Suprapubic skin (tissue), 4 donors: ENCODE data around the gene HSPB8. TPM values are rescaled to one million over a fixed set of nuclear protein-coding genes. Genes with fewer than 3 reads are reported as not detected.

Source experiments
- DNase-seq, 2 donors: peaks; one replicate each; pipeline ENCODE4 v3.0.0-alpha.2; 2019; ENCODE audit warnings: low spot score in 2 of 2
- H3K27ac ChIP-seq: fragments of 200-600 bp; sonication (generic); one replicate; pipeline ENCODE4 v1.5.1; 2019
- H3K27me3 ChIP-seq: fragments of 200-600 bp; sonication (generic); one replicate; pipeline ENCODE4 v1.5.1; 2019
- H3K36me3 ChIP-seq: fragments of 200-600 bp; sonication (generic); one replicate; pipeline ENCODE4 v1.5.1; 2019
- H3K4me1 ChIP-seq: fragments of 200-600 bp; sonication (generic); one replicate; pipeline ENCODE4 v1.5.1; 2019
- H3K4me3 ChIP-seq: fragments of 200-600 bp; sonication (generic); one replicate; pipeline ENCODE4 v1.5.1; 2019; ENCODE audit warnings: mild to moderate bottlenecking
- H3K9me3 ChIP-seq: fragments of 200-600 bp; sonication (generic); one replicate; pipeline ENCODE4 v1.5.1; 2019
- EP300 ChIP-seq: sonication (generic); formaldehyde crosslinking; IDR thresholded peaks from one replicate; pipeline ENCODE4 v1.6.1; 2017; ENCODE audit warnings: antibody characterized with exemption
- POLR2A ChIP-seq, 2 donors: fragments of 450-650 bp; IDR thresholded peaks; one replicate each; pipeline ENCODE4 v1.6.1; 2017; ENCODE audit warnings: antibody characterized with exemption in 2 of 2, mild to moderate bottlenecking in 2 of 2, moderate library complexity in 2 of 2
- POLR2AphosphoS5 ChIP-seq, 3 donors: sonication (generic); formaldehyde crosslinking; IDR thresholded peaks; one replicate each; pipeline ENCODE4 v1.6.1; 2017; ENCODE audit warnings: antibody characterized with exemption in 3 of 3
- WGBS: methylation state at CpG from one replicate; pipeline ENCODE4 v1.1.5; 2018; 5-methylcytosine and 5-hydroxymethylcytosine counted together
- total RNA-seq, 4 donors: library from RNA; depleted of rRNA; stranded (reverse); fragments of >200 nt; gene quantifications; one replicate each; pipeline ENCODE4 v1.1.0, GENCODE V29; 2016
- TF ChIP-seq, protein P1 (sequence below), 2 donors: fragments of 200-600 bp in 1 of 2; fragments of 450-650 bp in 1 of 2; sonication (generic) in 1 of 2; IDR thresholded peaks; one replicate each; pipeline ENCODE4 v1.5.1; 2016 to 2019; ENCODE audit warnings: antibody characterized with exemption in 2 of 2, mild to moderate bottlenecking in 1 of 2, moderate library complexity in 1 of 2

HSPB8 gene
- total RNA-seq, 4 donors from 2014 or later = 28.1 to 126 (median 73.1) TPM

DNA sequence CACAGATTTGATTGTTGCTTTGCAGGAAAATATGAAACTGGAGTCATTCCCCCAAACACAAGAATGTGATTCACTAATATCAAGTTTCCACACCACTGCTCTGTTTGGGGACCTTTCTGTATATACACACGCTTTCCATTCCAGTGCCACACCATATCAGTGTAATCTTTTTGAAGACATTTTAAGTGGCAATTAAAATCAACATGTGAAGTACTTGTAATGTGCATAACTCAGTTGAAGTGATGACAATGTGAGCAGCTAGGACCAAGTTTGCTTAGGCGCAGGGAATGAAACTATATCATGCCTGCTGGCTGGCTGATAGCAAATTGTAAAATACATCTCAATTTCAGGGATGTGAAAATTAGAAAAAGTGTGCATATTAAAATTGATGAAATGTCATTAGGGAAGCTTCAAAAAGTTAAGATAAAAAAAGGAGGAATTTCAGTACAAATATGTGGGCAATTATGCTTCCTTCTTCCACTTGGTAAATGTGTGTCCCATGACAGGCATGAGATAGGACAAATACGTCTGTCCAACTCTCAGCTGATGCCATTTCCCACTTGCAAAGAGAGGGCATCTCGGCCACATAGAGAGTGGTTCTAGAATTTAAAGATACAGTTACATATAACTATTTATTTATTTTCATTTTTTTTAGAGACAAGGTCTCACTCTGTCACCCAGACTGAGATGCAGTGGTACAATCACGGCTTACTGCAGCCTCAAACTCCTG, 43.7 kb downstream of the HSPB8 start:
- Histone ChIP-seq H3K4me3 (no peak overlapping the region), H3K4me1 (no peaks in the 10 kb centered on the region), H3K36me3 (no peaks in the 10 kb centered on the region), H3K9me3 (no peaks in the 10 kb centered on the region), H3K27ac (no peak overlapping the region), H3K27me3 (peaks cover 5% of the 10 kb centered on the region)
- no peak for DNase-seq
- no peak for TF ChIP-seq POLR2A (IDR thresholded peaks at IDR 0.05)
- TF ChIP-seq POLR2AphosphoS5 (IDR thresholded peaks at IDR 0.05) = no peak
- TF ChIP-seq, protein P1, sequence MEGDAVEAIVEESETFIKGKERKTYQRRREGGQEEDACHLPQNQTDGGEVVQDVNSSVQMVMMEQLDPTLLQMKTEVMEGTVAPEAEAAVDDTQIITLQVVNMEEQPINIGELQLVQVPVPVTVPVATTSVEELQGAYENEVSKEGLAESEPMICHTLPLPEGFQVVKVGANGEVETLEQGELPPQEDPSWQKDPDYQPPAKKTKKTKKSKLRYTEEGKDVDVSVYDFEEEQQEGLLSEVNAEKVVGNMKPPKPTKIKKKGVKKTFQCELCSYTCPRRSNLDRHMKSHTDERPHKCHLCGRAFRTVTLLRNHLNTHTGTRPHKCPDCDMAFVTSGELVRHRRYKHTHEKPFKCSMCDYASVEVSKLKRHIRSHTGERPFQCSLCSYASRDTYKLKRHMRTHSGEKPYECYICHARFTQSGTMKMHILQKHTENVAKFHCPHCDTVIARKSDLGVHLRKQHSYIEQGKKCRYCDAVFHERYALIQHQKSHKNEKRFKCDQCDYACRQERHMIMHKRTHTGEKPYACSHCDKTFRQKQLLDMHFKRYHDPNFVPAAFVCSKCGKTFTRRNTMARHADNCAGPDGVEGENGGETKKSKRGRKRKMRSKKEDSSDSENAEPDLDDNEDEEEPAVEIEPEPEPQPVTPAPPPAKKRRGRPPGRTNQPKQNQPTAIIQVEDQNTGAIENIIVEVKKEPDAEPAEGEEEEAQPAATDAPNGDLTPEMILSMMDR (IDR thresholded peaks at IDR 0.05) = no peak
- TF ChIP-seq EP300 = no peak
- WGBS = 75% methylated on average over 5 of the region's 5 CpGs

DNA sequence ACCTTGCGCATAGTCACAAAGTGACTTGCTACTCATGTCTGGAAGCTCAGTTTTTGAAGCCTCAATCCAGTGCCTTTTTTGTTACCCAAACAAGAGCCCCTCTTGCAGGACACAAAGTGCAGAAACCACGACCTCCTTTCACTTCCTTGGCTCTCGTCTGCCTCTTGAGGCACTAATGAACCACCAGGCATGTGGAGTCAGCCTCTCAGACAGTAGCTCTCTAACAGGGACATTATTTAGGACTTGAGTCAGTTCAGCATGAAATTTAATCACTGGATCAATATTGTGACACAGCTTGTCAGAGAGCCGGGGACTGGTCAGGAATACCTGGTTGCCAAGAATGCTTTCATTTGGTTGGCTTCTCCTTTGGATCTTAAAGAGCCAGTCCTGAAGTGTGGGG, 46.7 kb downstream of the HSPB8 start:
- TF ChIP-seq EP300 = no peak
- TF ChIP-seq POLR2A (IDR thresholded peaks at IDR 0.05) = no peak
- no peak for TF ChIP-seq POLR2AphosphoS5 (IDR thresholded peaks at IDR 0.05)
- TF ChIP-seq, protein P1 (IDR thresholded peaks at IDR 0.05) = no peak
- no peak overlapping the region for H3K4me3 ChIP-seq
- WGBS = 49% methylated on average over 4 of the region's 4 CpGs
- H3K9me3 ChIP-seq = no peaks in the 10 kb centered on the region
- no peaks in the 10 kb centered on the region for H3K36me3 ChIP-seq
- DNase-seq = no peak
- H3K4me1 ChIP-seq = no peaks in the 10 kb centered on the region
- no peaks in the 10 kb centered on the region for H3K27me3 ChIP-seq
- H3K27ac ChIP-seq = no peak overlapping the region

DNA sequence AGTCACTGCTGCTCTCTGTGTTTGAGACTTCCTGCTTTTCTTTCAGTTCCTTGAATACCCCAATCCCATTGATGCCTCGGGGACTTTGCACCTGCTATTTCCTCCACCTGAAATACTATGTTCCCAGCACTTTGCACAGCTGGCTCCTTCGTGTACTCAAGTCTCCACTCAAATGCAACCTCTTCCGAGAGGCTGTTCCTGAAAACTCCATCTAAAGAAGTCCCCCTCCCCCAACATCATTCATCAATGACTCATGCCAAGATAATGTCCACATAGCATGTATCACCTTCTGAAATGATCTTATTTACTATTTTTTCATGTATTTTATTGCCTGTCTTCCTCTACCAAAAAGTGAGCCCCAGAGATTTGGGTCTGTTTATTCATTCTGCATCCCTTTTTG, 48.6 kb downstream of the HSPB8 start:
- peaks cover 3% of the 10 kb centered on the region for H3K27me3 ChIP-seq
- TF ChIP-seq POLR2AphosphoS5 (IDR thresholded peaks at IDR 0.05) (no peak), EP300 (no peak), POLR2A (IDR thresholded peaks at IDR 0.05) (no peak)
- TF ChIP-seq, protein P1 (IDR thresholded peaks at IDR 0.05) = no peak
- no peak for DNase-seq
- WGBS = 70% methylated on average over 3 of the region's 3 CpGs
- no peak overlapping the region for H3K4me3 ChIP-seq
- no peak overlapping the region for H3K27ac ChIP-seq
- H3K36me3 ChIP-seq = no peaks in the 10 kb centered on the region
- no peaks in the 10 kb centered on the region for H3K4me1 ChIP-seq
- no peaks in the 10 kb centered on the region for H3K9me3 ChIP-seq

DNA sequence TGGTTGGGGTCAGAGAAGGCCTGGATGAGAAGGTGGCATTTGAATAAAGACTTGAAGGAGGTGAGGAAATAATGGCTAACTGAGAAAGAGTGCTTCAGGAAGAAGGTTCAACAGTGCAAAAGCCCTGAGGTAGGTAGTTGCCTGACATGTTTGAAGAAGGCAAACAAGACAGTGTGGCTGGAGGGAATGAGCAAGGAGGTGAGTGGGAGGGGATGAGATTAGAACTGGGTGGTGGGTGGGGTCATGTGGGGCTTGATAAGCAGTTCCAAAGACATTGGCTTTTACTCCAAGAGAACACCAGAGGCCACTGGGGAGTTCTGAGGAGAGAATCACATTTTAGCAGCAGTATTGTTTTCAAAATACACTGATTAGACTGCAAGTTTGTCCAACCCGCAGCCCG, 50.5 kb downstream of the HSPB8 start:
- H3K27me3 ChIP-seq = peaks cover 3% of the 10 kb centered on the region
- no peaks in the 10 kb centered on the region for H3K4me1 ChIP-seq
- no peak overlapping the region for H3K27ac ChIP-seq
- WGBS = 94% methylated on average over 2 of the region's 2 CpGs
- H3K9me3 ChIP-seq = no peaks in the 10 kb centered on the region
- H3K36me3 ChIP-seq = no peaks in the 10 kb centered on the region
- no peak for DNase-seq
- TF ChIP-seq, protein P1 (IDR thresholded peaks at IDR 0.05) = no peak
- TF ChIP-seq EP300 (no peak), POLR2A (IDR thresholded peaks at IDR 0.05) (no peak), POLR2AphosphoS5 (IDR thresholded peaks at IDR 0.05) (no peak)
- H3K4me3 ChIP-seq = no peak overlapping the region

DNA sequence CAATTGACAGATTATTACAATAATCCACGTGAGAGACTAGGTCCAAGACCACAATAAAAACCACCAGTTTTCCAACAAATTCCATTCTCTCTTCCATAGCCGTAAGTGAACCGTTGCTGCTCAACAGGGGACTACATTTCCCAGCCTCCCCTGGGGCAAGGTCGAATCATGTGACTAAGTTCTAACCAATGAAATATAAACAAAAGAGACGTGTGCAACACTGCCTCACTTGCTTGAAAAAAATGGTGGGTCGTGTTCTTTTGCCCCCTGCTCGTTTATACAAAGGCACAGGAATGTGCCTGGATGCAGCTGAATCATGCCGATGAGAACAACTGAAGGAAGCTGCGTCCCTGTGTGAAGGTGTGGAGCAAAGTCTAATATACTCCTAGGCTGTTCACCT, 51.1 kb downstream of the HSPB8 start:
- TF ChIP-seq POLR2A (IDR thresholded peaks at IDR 0.05) = no peak
- H3K4me3 ChIP-seq = no peak overlapping the region
- DNase-seq = no peak
- no peak overlapping the region for H3K27ac ChIP-seq
- H3K4me1 ChIP-seq = no peaks in the 10 kb centered on the region
- no peaks in the 10 kb centered on the region for H3K36me3 ChIP-seq
- 40% methylated on average over 9 of the region's 9 CpGs for WGBS
- peaks cover 3% of the 10 kb centered on the region for H3K27me3 ChIP-seq
- no peaks in the 10 kb centered on the region for H3K9me3 ChIP-seq

DNA sequence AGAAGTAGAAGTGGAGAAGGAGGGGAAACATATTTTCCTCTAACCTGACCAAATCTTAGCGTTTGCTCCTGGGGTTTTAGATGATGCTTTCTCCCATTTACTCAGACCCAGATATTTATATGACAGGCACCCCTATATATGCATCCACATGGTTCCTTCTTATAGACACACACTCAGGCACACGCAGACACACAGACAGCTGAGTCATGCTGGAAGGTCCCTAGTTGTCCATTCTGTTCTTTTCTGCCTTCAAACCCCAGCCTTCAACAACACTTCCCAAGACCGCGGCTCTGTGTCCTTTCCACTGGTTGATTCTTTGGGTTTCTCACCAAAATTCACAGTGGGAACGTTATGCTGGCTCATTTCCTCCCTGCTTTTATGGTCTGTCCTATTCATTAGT, 52.1 kb downstream of the HSPB8 start:
- no peak for DNase-seq

More for the DNA sequence above, 52.1 kb downstream of the HSPB8 start:
- no peaks in the 10 kb centered on the region for H3K4me1 ChIP-seq
- H3K4me3 ChIP-seq = no peak overlapping the region
- no peaks in the 10 kb centered on the region for H3K36me3 ChIP-seq
- H3K27ac ChIP-seq = no peak overlapping the region
- no peaks in the 10 kb centered on the region for H3K9me3 ChIP-seq
- peaks cover 3% of the 10 kb centered on the region for H3K27me3 ChIP-seq
- TF ChIP-seq POLR2A (IDR thresholded peaks at IDR 0.05) (no peak), POLR2AphosphoS5 (IDR thresholded peaks at IDR 0.05) (no peak), EP300 (no peak)
- TF ChIP-seq, protein P1 (IDR thresholded peaks at IDR 0.05) = no peak
- 72% methylated on average over 5 of the region's 5 CpGs for WGBS
